Measurements from ENCODE around the gene TREM1.
"Not testable (repeated sequence)": the region's sequence is repeated elsewhere in the genome, so short reads cannot be mapped to it uniquely, and the experiment has no call there.

TREM1 gene

GRCh38 chr6:41257369-41258195, 28.9 kb downstream of the TREM1 start:
- peak; percentile 49 for DNase-seq (ENCODE audit: low read depth)

DNA sequence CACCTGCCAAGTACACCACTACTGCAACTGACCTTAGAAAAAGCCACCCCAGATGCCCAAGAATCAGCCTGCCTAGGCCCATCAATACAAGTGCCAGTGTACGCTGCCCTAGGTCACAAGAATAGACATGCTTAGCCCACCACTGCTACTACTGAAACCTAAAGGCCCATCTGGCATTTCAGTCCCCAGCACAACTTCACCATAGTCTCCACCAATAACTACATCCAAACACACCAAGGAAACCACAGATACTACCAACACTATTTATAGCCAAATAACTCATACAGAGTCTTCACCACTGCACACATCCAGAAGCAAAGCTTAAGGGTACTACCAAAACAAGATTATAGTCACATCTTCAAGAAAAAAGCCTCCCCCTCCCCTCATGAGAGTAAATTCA, 30.1 kb downstream of the TREM1 start:
- no peak for DNase-seq (ENCODE audit: low read depth)

DNA sequence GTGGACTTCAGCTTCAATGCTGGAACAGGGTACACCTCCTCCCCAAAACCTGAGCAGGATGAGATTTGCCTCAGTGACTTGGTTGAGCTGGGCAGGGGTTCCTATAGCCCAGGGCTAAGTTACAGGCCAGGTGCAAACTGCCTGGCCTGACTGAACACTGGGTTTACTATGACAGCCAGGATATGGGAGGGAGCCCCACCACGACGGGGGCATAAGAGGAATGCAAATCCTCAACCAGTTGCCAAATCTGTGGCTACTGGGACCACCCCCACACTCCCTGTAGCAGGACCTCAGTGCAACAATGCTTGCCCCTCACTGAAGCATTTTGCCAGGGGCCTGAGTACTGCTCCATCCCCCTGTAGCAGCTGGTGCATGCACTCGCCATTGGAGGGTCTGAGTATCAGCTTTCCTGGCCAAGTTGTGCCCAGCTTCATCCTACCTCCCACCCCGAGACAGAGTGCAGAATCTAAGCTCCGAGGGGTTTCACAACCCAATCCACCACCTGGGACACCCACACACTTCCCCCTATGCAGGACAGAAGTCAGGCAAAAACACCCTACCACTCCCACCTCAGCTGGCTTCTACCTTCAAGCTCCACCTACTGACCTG, 30.7 kb downstream of the TREM1 start:
- DNase-seq (ENCODE audit: low read depth), result no peak

DNA sequence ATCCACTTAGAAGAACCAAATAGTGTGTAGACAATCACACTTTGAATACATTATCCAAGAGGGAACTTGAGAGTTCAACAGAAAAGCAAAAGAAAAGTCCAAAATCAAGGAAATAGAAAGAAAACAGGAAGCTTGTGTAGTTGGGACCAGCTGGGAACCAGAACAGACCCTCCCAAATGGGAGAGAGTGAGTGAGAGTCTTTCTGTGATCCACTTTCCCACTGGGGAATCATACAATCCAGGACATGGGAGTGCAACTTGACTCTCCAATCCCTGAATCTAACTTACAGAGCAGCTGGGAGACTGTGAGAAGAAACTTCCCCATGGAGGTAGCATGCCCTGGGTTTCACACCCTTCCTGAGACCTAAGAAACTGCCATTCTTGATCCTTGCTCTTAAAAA, 31.4 kb downstream of the TREM1 start:
- DNase-seq (ENCODE audit: low read depth), result no peak

GRCh38 chr6:41252401-41253169, 33.9 kb downstream of the TREM1 start:
- no peak for DNase-seq (ENCODE audit: low read depth)

DNA sequence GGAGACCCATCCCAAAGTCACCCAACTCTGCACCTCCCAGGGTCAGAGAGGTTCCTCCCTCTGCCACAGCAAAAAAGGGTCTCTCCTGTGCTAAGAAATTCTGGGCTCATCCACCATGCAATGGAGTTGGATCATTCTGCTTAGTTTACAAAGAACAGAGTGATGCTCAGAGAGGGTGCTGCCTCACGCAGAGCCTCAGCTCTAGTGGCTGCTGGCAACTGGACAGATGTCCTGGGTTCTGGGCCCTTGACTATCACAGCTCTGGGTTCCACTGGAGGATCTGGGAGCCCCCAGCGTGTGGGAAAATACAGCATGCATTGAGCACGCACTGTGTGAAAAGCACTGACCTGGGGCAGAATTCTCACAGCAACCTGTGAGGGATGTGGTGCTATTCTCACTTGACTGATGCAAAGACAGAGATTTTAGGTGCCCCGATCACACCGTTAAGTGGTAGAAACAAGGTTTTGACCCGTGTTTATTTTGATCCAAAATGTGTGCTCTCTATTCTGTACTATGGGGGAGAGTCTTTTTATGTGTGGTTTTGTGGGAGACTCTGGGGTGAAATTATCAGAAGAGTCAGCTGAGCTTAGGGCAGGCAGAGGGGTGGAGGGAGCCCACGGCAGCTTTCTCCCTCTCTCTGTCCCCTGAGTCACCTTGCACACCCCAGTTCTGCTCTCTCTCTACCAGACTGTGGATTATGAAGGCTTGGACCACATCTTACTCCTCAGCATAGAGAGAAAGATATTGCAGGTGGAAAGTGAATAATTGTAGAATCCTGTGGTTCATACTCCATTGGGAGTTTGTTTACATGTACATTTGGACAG, 38.4 kb downstream of the TREM1 start:
- DNase-seq (ENCODE audit: low read depth), result no peak

DNA sequence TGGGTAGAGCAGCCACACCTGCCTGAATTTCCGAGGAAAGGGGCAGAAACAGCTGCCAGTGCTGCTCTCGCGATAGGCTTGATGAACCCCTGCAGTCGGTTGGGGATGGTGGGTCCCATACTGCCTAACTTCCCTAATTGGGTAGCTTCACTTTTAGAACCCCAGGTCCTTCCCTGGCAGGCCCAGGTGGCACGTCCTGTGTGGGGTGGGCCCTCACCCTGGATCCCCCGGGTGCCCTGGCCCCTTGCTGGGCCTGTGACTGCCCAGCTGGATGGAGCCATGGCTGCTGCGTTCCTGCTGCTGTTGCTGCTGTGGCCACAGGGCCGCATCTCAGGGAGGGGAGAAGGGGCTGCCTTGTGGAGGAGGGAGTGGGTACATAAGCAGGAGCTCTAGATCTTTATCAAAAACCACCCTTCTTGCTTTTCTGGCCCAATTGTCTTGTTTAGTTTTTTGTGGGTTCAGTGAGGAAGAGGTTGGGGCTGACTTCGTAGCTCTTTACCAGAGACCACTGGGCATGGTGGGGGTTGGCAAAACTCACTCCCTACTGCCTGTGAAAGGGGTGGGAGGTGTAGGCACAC, 39.1 kb downstream of the TREM1 start:
- no peak for DNase-seq (ENCODE audit: low read depth)

- not testable (repeated sequence) for DNase-seq (ENCODE audit: low read depth)
Measured at GRCh38 chr6:41246529-41246928, 40.0 kb downstream of the TREM1 start.

DNA sequence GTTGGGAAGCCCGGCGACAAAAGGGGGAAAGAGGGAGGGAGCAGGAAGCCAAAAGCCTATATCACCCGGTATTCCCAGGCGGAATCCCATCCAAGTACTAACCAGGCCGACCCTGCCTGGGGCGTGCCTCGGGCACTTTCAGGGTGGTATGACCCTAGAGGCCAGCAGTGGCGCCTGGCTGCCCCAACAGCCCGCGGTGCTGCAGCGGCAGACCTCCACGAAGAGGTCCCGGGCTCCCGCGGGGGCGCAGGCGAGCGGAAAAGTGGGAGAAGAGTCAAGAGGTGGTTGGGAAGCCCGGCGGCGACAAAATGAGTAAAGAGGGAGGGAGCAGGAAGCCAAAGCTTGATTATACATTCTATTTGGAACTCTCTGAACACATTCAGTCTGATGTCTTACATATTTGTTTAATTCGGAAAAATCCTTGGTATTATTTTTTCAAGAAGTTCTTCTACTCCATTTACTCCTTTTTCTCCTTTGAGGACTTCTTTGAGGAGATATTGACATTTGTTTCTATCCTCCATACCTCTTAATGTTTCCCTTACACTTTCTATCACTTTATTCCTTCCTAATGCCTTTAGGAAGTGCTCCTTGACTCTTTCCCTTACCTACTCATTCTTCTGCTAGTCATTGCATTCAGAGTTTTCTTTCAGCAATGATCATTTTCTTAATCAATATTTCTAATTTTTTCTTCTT, 46.9 kb downstream of the TREM1 start:
- no peak for DNase-seq (ENCODE audit: low read depth)

DNA sequence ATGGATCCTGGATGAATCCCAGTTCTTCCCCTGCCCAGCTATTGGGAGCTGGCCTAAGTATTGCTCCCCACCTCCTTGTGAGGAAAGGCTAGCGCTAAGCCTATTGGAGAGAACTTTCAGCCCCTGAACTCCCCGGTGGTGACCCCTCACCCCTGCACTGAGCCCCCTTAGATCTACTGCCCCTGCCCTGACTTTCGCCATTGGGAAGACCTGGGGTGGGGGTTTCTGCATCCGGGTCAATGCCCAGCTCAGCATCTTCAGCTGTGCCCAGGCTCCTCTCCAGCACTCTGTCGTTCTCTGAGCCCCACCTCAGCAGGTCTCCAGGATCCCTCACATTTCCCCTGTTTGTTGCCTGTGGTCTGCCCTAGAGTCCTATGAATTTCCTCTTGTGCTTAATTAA, 49.4 kb downstream of the TREM1 start:
- DNase-seq (ENCODE audit: low read depth), result no peak

DNA sequence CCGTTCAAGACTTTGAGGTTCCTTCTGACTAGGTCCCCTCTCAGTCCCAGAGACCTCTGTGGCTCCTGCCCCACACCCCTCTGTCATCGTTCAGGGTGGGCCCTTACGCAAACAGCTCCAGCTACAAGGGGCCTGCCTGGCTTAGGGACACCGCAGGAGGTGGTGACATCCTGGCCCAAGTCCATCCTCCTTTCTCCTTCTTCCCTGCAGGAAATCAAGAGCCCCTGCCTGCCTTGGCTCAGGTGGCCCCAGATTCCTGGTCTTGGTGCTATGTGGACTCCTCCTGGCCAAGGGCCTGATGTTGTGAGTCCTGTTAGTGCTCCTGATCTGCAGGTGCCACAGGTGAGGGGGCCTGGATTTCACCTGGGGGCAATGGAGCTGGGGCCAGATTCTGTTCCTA, 50.2 kb downstream of the TREM1 start:
- no peak for DNase-seq (ENCODE audit: low read depth)

DNA sequence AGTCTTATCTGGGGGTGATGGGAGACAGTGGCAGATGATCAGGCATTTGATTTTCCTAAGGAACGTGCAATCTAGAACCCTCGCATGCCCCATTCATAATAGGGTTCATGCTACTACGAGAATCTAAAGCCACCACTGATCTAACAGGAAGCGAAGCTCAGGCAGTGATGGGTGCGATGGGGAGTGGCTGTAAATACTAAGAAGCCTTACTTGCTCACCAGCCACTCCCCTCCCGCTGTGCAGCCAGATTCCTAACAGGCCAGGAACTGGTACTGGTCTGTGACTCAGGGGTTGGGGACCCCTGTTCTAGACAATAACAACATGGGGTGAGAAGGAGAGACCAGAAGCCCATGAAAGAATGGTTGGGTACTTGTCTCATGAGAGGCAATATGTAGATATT, 53.8 kb downstream of the TREM1 start:
- DNase-seq (ENCODE audit: low read depth), result no peak

DNA sequence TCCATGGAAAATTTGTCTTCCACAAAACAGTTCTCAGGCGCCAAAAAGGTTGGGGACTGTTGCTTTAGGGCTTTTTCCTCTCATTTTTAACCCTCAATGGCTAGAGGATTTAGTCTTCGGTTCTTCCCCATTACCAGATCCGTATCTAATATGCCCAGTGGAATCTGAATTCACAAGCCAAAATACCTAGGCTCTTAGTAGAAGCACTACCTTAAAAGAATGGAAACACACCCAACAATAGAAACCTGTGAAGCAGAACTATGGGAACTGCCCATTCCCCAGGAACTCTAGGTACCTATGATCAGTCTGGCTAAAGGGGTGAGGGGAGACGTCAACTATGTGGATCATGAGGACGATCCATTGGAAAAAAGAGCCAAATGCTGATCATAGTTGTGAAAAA, 55.2 kb downstream of the TREM1 start:
- DNase-seq (ENCODE audit: low read depth), result no peak

DNA sequence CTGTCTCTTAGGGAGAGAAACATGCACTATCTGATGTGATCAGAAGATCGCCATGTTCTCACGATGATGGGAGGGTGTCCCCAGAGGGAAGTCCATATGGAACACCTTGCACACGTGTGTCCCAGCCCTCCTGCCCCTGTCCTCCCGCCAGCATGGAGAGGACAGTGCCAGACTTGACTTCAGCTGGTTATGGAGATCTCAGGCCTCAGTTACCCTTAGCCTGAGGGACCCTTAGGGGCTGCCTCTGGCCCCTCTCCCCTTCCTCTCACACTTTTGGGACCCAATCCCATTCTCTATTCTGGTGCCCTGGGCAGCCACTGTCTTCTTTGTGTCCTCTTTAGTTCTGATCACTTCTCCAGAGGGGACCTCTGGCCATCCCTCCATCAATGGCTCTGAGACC, 56.8 kb downstream of the TREM1 start:
- DNase-seq (ENCODE audit: low read depth), result no peak

GRCh38 chr6:41228616-41229015, 57.9 kb downstream of the TREM1 start:
- DNase-seq (ENCODE audit: low read depth), result no peak

GRCh38 chr6:41228096-41228495, 58.4 kb downstream of the TREM1 start, which contains the start of gene TREML4:
TREML4 (plus strand) TSS chr6:41228349; CDS start chr6:41228428, 79 bp downstream.
- no peak for DNase-seq (ENCODE audit: low read depth)

GRCh38 chr6:41226752-41227151, 59.7 kb downstream of the TREM1 start:
- no peak for DNase-seq (ENCODE audit: low read depth)

DNA sequence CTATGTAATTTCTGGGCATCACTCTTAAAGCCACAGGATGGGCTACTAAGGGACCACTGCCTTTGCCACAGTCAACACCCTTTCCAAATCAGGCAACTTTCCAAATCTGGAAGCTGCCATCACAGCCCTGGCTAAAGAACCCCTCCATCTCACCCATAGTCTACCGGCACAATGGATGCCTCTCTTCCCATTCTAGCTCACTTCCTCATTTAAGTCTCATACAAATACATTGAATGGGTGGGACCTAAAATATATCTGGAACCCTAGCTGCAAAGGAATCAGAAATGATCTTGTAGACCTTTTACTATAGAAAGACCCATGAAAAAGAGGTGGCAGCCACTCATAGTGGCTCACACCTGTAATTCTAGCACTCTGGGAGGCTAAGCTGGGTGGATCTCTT, 61.7 kb downstream of the TREM1 start:
- DNase-seq (ENCODE audit: low read depth), result no peak

Data from non-pigmented ciliary epithelial cell (primary cell).